HG03439 (cell line): ENCODE results near the gene NFKBIZ.
"Not testable (repeated sequence)": the region's sequence is repeated elsewhere in the genome, so short reads cannot be mapped to it uniquely, and the experiment has no call there.

ENCODE experiments used
- ATAC-seq: cut with Tn5 transposase; IDR thresholded peaks from one replicate; pipeline ENCODE4 v1.9.1; 2021; ENCODE audit warnings: mild to moderate bottlenecking, moderate library complexity; ENCODE audit not compliant: unreplicated experiment

Gene NFKBIZ

GRCh38 chr3:101868534-101869464, 19.5 kb downstream of the NFKBIZ start:
- ATAC-seq, result no peak

DNA sequence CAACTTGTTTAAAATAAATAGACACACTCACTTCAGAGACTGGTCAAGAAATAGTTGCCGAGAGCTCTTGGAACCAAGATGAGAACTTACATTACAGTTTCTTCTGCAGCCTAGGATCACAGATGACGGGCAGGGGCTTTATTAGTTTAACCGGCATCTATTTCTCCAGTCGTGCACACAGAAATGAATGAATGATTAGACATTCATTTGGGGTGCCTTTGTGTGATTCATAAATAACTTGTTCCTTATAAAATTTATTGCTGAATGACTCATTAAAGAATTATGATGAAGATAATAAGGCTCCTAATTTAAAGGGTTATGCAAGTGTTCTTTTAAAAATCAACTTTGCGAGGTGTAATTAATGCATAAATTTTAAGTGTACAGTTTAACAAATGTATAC, 20.8 kb downstream of the NFKBIZ start:
- no peak for ATAC-seq

DNA sequence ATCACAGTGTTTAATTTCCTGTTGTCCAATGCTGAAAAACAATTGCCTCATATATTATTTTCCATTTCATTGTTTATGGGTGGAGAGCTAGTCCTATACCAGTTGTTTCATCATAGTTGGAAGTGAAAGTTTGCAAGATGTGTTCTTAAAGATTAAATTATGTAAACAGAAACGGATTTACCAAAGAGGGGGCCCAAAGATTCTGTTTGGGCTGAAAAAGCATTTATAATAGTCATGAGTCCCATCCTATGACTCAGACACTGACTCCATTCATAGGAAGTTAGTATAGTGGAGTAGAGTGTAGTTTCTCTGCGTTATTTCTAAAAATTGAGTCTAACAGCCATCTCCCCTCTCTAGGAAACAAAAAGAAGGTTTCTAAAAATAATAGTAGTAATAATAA, 24.3 kb downstream of the NFKBIZ start:
- ATAC-seq, result no peak

- ATAC-seq, result no peak
These were observed 26.8 kb downstream of the NFKBIZ start for GRCh38 chr3:101876142-101876541.

DNA sequence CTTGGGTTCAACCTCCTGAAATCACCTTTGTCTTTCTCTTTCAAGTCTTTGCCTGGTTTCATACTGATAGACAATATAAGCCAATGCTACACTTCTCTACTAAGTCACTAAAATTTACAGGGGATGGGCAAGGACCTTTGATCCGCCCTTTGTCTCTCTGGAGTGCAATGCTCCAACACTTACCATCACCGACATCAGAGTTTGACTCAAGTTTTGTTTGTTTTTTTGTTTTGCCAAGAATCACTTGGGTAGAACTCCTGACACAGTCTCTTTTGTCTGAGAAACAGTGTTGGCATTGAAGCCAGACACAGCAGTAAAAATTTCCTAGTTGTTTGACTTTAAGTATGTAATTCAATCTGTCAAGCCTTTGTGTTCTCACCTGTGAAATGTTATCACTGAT, 29.3 kb downstream of the NFKBIZ start:
- ATAC-seq, result no peak

DNA sequence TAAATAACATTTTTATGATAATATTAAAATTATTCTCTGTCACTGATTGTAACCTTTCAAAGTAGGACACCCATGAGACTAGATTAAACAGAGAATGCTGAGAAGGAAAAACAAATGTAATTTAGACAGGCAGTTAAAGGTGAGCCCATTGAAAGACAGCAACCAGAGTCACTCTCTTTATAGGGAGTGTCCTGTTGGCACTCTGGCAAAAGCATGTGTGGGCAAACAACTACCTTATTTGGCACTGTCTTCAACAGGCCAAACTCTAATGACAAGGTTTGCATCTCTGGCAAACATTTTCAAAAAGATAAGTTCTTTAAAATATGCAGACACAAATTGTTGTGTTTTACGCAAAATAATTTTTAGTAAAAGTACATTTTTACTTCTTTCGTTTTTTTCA, 29.8 kb downstream of the NFKBIZ start:
- ATAC-seq, result no peak

GRCh38 chr3:101879623-101880284, 30.4 kb downstream of the NFKBIZ start:
- ATAC-seq, result no peak

DNA sequence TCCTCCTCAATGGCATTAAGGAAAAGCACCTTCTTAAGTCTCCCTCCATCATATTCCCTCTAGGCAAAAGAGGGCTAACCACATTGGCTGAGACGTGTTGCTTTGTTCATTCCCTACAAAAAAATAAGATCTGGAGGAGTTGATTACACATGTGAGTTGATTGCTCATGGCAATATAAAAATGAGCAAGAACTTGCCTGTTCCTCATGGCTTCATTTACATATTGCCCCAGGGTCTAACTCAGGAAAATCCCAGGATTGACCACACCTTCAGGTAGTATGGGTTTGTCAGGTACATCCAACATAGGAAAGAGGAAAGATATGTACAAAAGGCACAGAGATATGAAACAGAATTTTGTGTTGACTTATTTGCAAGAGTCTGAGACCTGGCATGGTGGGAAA, 35.5 kb downstream of the NFKBIZ start:
- no peak for ATAC-seq

GRCh38 chr3:101885584-101885983, 36.3 kb downstream of the NFKBIZ start:
- ATAC-seq, result not testable (repeated sequence)

- ATAC-seq, result no peak
These were observed 37.3 kb downstream of the NFKBIZ start for GRCh38 chr3:101886626-101887025.

DNA sequence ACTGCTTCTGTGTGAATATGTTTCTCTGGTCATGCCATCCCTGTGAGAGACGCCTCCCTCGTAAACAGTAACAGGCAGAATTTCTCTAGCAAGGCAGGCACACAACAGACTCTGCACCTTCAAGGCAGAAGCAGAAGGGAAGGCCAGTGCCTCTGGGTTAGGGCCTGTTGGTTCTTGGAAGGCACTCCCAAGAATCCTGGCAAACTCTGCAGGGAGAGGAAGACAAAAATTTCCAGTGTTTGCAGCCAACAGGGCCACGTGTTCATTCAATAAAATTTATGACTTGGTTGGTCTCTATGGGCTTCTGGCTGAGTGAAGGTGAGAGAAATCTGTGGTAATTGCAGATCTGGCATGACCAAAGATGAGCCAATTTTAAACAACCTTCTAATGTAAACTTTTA, 39.3 kb downstream of the NFKBIZ start:
- ATAC-seq, result no peak

DNA sequence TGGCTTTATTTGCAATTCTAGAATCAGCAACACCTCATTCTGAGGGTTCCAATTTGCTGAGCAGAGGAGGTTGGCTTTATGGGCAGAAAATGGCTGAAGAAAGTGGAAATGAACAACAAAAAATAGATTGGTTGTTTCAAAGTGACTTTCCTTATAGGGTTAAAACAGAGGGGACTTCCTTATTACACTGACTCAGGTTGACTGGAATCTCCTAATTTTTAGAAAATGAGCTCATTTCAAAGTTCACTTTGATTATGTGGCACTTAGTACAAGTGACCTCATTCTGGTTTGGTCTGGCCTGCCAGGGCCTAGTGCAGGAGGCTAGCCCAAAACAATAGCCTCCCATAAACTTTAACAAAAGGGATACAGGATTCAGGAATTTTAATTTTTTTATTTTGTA, 41.4 kb downstream of the NFKBIZ start:
- no peak for ATAC-seq

DNA sequence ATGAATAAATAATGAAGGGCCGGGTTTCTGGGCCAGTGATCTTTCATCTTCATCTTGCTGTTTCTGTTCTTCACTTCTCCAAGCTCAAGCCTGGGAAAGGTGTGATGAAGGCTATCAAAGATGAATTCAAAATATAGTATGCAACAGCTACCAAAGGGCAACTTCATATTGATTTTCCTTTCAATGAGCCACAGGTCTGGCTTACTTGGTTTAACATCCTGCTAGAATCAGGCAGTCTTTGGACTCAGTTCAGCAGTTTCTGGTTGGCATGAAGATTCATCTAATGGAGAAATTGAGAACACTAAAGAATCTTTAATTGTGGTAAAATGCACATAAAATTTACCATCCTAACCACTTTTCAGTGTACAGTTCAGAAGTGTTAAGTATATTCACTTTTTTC, 43.3 kb downstream of the NFKBIZ start:
- ATAC-seq, result no peak

DNA sequence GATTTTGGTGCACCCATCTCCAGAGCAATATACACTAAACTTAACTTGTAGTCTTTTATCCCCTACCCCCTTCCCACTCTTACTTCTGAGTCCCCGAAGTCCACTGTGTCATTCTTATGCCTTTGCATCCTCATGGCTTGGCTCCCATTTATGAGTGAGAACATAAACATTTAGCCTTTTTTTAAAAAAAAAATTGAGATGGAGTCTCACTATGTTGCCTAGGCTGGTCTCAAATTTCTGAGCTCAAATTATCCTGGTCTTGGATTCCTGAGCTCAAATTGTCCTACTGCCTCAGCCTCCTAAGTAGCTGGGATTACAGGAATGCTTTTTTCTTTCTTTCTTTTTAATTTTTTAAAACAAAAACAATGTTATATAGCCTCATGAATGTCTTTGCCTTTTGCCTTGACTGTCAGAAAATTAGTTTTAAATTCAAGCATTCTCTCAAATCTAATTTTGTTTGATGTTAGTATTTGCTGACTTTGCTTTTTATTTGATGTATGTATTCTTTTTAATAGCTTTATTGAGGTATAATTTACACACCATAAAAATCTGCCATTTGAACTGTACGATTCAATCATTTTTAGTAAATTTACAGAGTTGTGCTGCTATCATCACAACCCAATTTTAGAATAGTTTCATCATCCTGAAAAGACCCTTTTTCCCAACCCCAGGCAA, 46.9 kb downstream of the NFKBIZ start:
- ATAC-seq, result no peak

DNA sequence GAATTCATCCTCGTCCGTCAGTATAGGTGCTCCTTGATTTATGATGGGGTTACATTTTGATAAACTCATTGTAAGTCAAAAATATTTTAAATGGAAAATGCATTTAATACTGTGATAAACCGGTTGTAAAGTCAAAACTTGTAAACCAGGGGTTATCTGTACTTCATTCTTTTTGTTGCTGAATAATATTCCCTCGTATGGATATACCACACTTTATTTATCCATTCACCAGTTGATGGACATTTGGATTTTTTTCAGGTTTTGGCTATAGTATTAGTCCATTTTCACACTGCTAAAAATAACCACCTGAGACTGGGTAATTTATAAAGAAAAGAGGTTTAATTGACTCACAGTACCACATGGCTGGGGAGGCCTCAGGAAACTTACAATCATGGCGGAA, 47.7 kb downstream of the NFKBIZ start:
- no peak for ATAC-seq

- ATAC-seq, result no peak
These were observed 48.7 kb downstream of the NFKBIZ start for GRCh38 chr3:101898039-101898438.

DNA sequence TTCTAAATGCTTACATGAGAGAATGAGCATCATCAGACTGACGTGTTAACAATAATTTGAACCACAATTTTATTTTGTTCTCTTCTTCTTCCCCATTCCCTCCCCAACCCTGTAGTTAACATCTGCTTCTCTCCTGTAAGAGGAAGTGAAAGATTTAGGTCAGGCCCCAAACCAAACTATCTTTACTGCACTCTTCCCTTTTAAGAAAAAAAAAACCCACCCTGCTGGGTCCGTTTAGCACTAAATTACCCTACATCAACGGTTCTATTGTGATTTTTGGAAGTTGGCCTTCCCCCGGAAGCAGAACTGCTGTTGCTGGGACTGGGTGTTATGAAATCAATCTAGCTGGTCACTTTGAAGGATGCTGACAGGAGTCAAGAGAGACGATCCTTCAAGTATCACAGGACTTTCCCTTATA, 49.4 kb downstream of the NFKBIZ start:
- peak; percentile 88 for ATAC-seq

DNA sequence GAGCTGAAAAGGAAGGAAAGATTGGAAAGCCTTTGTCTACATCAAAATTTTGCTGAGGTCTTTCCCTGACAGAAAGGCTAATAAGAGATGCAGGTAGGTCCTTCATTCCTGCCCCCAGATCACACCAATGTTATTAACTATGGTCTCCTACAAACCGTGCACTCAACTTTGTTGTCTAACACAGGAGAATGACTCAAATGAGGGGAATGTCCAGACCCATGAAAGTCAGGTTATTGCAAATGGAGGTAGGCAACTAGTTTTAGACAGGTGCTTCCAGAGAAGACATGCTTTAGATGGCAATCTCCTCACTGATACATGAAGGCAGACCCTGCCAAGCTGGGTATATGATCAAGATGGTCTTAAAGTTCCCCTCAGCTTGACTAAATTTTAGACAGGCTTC, 51.0 kb downstream of the NFKBIZ start:
- no peak for ATAC-seq

- ATAC-seq, result no peak
These were observed 51.4 kb downstream of the NFKBIZ start for GRCh38 chr3:101900736-101901135.

GRCh38 chr3:101902041-101902440, 52.7 kb downstream of the NFKBIZ start:
- peak; percentile 43 for ATAC-seq

- no peak for ATAC-seq
These were observed 54.1 kb downstream of the NFKBIZ start for GRCh38 chr3:101903451-101903871.

GRCh38 chr3:101905573-101905972, 56.3 kb downstream of the NFKBIZ start:
- ATAC-seq, result not testable (repeated sequence)
